Activated T-helper 17 cell treated with anti-CD3 and anti-CD28 coated beads, Interleukin-2, amount 50 U/mL, for 72 hours (primary cell): ENCODE results near the gene KBTBD13. TPM values are rescaled to one million over a fixed set of nuclear protein-coding genes. Genes with fewer than 3 reads are reported as not detected.
"Not testable (repeated sequence)": the region's sequence is repeated elsewhere in the genome, so short reads cannot be mapped to it uniquely, and the experiment has no call there.

ENCODE experiments used
- ATAC-seq: fragments of 150-1000 bp; cut with Tn5 transposase; replicated peaks from 2 replicates; pipeline ENCODE4 v1.10.0; 2021; ENCODE audit warnings: mild to moderate bottlenecking, moderate library complexity
- H3K27ac Mint-ChIP-seq: one replicate; pipeline ENCODE4 v1.8.0; 2022; ENCODE audit warnings: mixed read lengths
- H3K27me3 Mint-ChIP-seq: one replicate; pipeline ENCODE4 v1.8.0; 2022; ENCODE audit warnings: mixed read lengths
- H3K36me3 Mint-ChIP-seq: one replicate; pipeline ENCODE4 v1.8.0; 2022; ENCODE audit warnings: low read depth, mild to moderate bottlenecking, mixed read lengths
- H3K4me1 Mint-ChIP-seq: one replicate; pipeline ENCODE4 v1.8.0; 2022; ENCODE audit warnings: mixed read lengths
- H3K4me3 Mint-ChIP-seq: one replicate; pipeline ENCODE4 v1.8.0; 2022; ENCODE audit warnings: mild to moderate bottlenecking, mixed read lengths
- H3K9me3 Mint-ChIP-seq: one replicate; pipeline ENCODE4 v1.8.0; 2022; ENCODE audit warnings: mixed read lengths
- total RNA-seq, 2 donors: library from RNA; stranded (reverse); gene quantifications; one replicate each; pipeline ENCODE4 v1.2.3, GENCODE V29; 2022

KBTBD13 gene
- total RNA-seq, 2 donors from 2014 or later, result not detected

GRCh38 chr15:65069779-65070546 lies 6.6 kb upstream of the KBTBD13 start:
- Mint-ChIP-seq H3K27me3 (peaks cover 25% of the 10 kb centered on the region), H3K9me3 (no peaks in the 10 kb centered on the region), H3K4me3 (no peak overlapping the region), H3K27ac (no peak overlapping the region), H3K4me1 (peaks cover 5% of the 10 kb centered on the region), H3K36me3 (peaks cover 6% of the 10 kb centered on the region)
- no peak for ATAC-seq

GRCh38 chr15:65071381-65071811 lies 5.2 kb upstream of the KBTBD13 start:
- ATAC-seq, result no peak
- Mint-ChIP-seq H3K36me3 (no peaks in the 10 kb centered on the region), H3K27me3 (peaks cover 16% of the 10 kb centered on the region), H3K4me3 (no peak overlapping the region), H3K27ac (no peak overlapping the region), H3K9me3 (no peaks in the 10 kb centered on the region), H3K4me1 (peaks cover 5% of the 10 kb centered on the region)

GRCh38 chr15:65072027-65072426 lies 4.5 kb upstream of the KBTBD13 start:
- H3K9me3 Mint-ChIP-seq, result no peaks in the 10 kb centered on the region
- H3K36me3 Mint-ChIP-seq, result no peaks in the 10 kb centered on the region
- H3K27me3 Mint-ChIP-seq, result peaks cover 16% of the 10 kb centered on the region
- peaks cover 5% of the 10 kb centered on the region for H3K4me1 Mint-ChIP-seq
- ATAC-seq, result no peak
- H3K4me3 Mint-ChIP-seq, result no peak overlapping the region
- no peak overlapping the region for H3K27ac Mint-ChIP-seq

- Mint-ChIP-seq H3K4me3 (no peak overlapping the region), H3K27ac (no peak overlapping the region), H3K9me3 (no peaks in the 10 kb centered on the region), H3K4me1 (peaks cover 5% of the 10 kb centered on the region), H3K36me3 (no peaks in the 10 kb centered on the region), H3K27me3 (peaks cover 12% of the 10 kb centered on the region)
- ATAC-seq, result no peak
Measured at GRCh38 chr15:65072617-65073016, 3.9 kb upstream of the KBTBD13 start.

- ATAC-seq, H3K4me1 Mint-ChIP-seq, H3K36me3 Mint-ChIP-seq, H3K27ac Mint-ChIP-seq, H3K4me3 Mint-ChIP-seq, H3K9me3 Mint-ChIP-seq: not testable (repeated sequence)
- peaks cover 15% of the 10 kb centered on the region for H3K27me3 Mint-ChIP-seq
Measured at GRCh38 chr15:65074946-65075345, 1.6 kb upstream of the KBTBD13 start.

GRCh38 chr15:65075607-65076395 lies 745 bp upstream of the KBTBD13 start:
- H3K27me3 Mint-ChIP-seq, result peaks cover 15% of the 10 kb centered on the region
- not testable (repeated sequence) for H3K9me3 Mint-ChIP-seq, H3K4me3 Mint-ChIP-seq, H3K27ac Mint-ChIP-seq, H3K36me3 Mint-ChIP-seq, H3K4me1 Mint-ChIP-seq, ATAC-seq

GRCh38 chr15:65077291-65077980 lies 890 bp downstream of the KBTBD13 start:
- H3K27me3 Mint-ChIP-seq, result peaks cover 18% of the 10 kb centered on the region
- no peaks in the 10 kb centered on the region for H3K9me3 Mint-ChIP-seq
- ATAC-seq, result no peak
- H3K4me3 Mint-ChIP-seq, result no peak overlapping the region
- peaks cover 3% of the 10 kb centered on the region for H3K4me1 Mint-ChIP-seq
- H3K36me3 Mint-ChIP-seq, result no peaks in the 10 kb centered on the region
- no peak overlapping the region for H3K27ac Mint-ChIP-seq

- peak; percentile 66 for ATAC-seq
- no peaks in the 10 kb centered on the region for H3K36me3 Mint-ChIP-seq
- peaks cover 23% of the 10 kb centered on the region for H3K27me3 Mint-ChIP-seq
- no peaks in the 10 kb centered on the region for H3K9me3 Mint-ChIP-seq
- H3K4me3 Mint-ChIP-seq, result no peak overlapping the region
- no peak overlapping the region for H3K27ac Mint-ChIP-seq
- peaks cover 8% of the 10 kb centered on the region for H3K4me1 Mint-ChIP-seq
Measured at GRCh38 chr15:65077981-65078352, 1.4 kb downstream of the KBTBD13 start.

- H3K4me1 Mint-ChIP-seq, result peaks cover 8% of the 10 kb centered on the region
- no peaks in the 10 kb centered on the region for H3K36me3 Mint-ChIP-seq
- H3K27ac Mint-ChIP-seq, result no peak overlapping the region
- H3K27me3 Mint-ChIP-seq, result peaks cover 30% of the 10 kb centered on the region
- no peak overlapping the region for H3K4me3 Mint-ChIP-seq
- no peaks in the 10 kb centered on the region for H3K9me3 Mint-ChIP-seq
- no peak for ATAC-seq
Measured at GRCh38 chr15:65079580-65079979, 3.0 kb downstream of the KBTBD13 start.

GRCh38 chr15:65081270-65081669 lies 4.7 kb downstream of the KBTBD13 start:
- Mint-ChIP-seq H3K27ac (no peak overlapping the region), H3K27me3 (peaks cover 28% of the 10 kb centered on the region), H3K4me3 (no peak overlapping the region), H3K9me3 (no peaks in the 10 kb centered on the region), H3K36me3 (no peaks in the 10 kb centered on the region), H3K4me1 (peaks cover 8% of the 10 kb centered on the region)
- ATAC-seq, result no peak

GRCh38 chr15:65081758-65082157 lies 5.2 kb downstream of the KBTBD13 start:
- Mint-ChIP-seq H3K4me1 (peaks cover 8% of the 10 kb centered on the region), H3K4me3 (no peak overlapping the region), H3K36me3 (no peaks in the 10 kb centered on the region), H3K9me3 (no peaks in the 10 kb centered on the region), H3K27ac (no peak overlapping the region), H3K27me3 (peaks cover 26% of the 10 kb centered on the region)
- peak; percentile 56 for ATAC-seq

- Mint-ChIP-seq H3K4me1 (peaks cover 8% of the 10 kb centered on the region), H3K27ac (peak overlapping the region; percentile 31), H3K36me3 (no peaks in the 10 kb centered on the region), H3K4me3 (peak overlapping the region; percentile 3), H3K27me3 (peaks cover 26% of the 10 kb centered on the region), H3K9me3 (no peaks in the 10 kb centered on the region)
- ATAC-seq, result peak; percentile 58
Measured at GRCh38 chr15:65082303-65082953, 5.9 kb downstream of the KBTBD13 start.

- H3K27ac Mint-ChIP-seq, result no peak overlapping the region
Measured at GRCh38 chr15:65083262-65083701, 6.7 kb downstream of the KBTBD13 start.

GRCh38 chr15:65084500-65085206 lies 8.1 kb downstream of the KBTBD13 start:
- ATAC-seq, result no peak
- Mint-ChIP-seq H3K36me3 (no peaks in the 10 kb centered on the region), H3K4me3 (no peak overlapping the region), H3K27ac (no peak overlapping the region), H3K27me3 (peaks cover 15% of the 10 kb centered on the region), H3K4me1 (peaks cover 8% of the 10 kb centered on the region), H3K9me3 (no peaks in the 10 kb centered on the region)

More at GRCh38 chr15:65083262-65083701, 6.7 kb downstream of the KBTBD13 start:
- no peak for ATAC-seq
- H3K4me3 Mint-ChIP-seq, result no peak overlapping the region
- H3K36me3 Mint-ChIP-seq, result no peaks in the 10 kb centered on the region
- H3K9me3 Mint-ChIP-seq, result no peaks in the 10 kb centered on the region
- H3K4me1 Mint-ChIP-seq, result peaks cover 8% of the 10 kb centered on the region
- peaks cover 19% of the 10 kb centered on the region for H3K27me3 Mint-ChIP-seq
